ENCODE data around the gene PRAC1.

The PRAC1 gene

GRCh38 chr17:48722201-48722907 lies at the start of gene PRAC1:
Gene PRAC1, minus strand, starts transcription at chr17:48722518. Its CDS starts 126 bp downstream, at chr17:48722392.
- no peak for DNase-seq (ENCODE audit: low spot score)

GRCh38 chr17:48770954-48771353 lies 48.6 kb upstream of the PRAC1 start:
- no peak for DNase-seq (ENCODE audit: low spot score)

- DNase-seq (ENCODE audit: low spot score): no peak
Measured at GRCh38 chr17:48769009-48769675, 46.8 kb upstream of the PRAC1 start.

- no peak for DNase-seq (ENCODE audit: low spot score)
Measured at GRCh38 chr17:48767263-48767774, 45.0 kb upstream of the PRAC1 start.

- no peak for DNase-seq (ENCODE audit: low spot score)
Measured at GRCh38 chr17:48761114-48761513, 38.8 kb upstream of the PRAC1 start.

GRCh38 chr17:48760411-48760810 lies 38.1 kb upstream of the PRAC1 start:
- DNase-seq (ENCODE audit: low spot score): no peak

- DNase-seq (ENCODE audit: low spot score): no peak
Measured at GRCh38 chr17:48759288-48759687, 37.0 kb upstream of the PRAC1 start.

- DNase-seq (ENCODE audit: low spot score): no peak
Measured at GRCh38 chr17:48757524-48757961, 35.2 kb upstream of the PRAC1 start.

- DNase-seq (ENCODE audit: low spot score): no peak
Measured at GRCh38 chr17:48756830-48757251, 34.5 kb upstream of the PRAC1 start.

GRCh38 chr17:48755356-48755755 lies 33.0 kb upstream of the PRAC1 start:
- DNase-seq (ENCODE audit: low spot score): no peak

- DNase-seq (ENCODE audit: low spot score): no peak
Measured at GRCh38 chr17:48754500-48755261, 32.4 kb upstream of the PRAC1 start.

GRCh38 chr17:48753794-48754499 lies 31.6 kb upstream of the PRAC1 start:
- no peak for DNase-seq (ENCODE audit: low spot score)

GRCh38 chr17:48752399-48753288 lies 30.3 kb upstream of the PRAC1 start:
- no peak for DNase-seq (ENCODE audit: low spot score)

GRCh38 chr17:48751733-48752398 lies 29.5 kb upstream of the PRAC1 start:
- DNase-seq (ENCODE audit: low spot score): no peak

- DNase-seq (ENCODE audit: low spot score): no peak
Measured at GRCh38 chr17:48751172-48751571, 28.9 kb upstream of the PRAC1 start.

- no peak for DNase-seq (ENCODE audit: low spot score)
Measured at GRCh38 chr17:48749621-48750553, 27.6 kb upstream of the PRAC1 start.

GRCh38 chr17:48748718-48749566 lies 26.6 kb upstream of the PRAC1 start:
- no peak for DNase-seq (ENCODE audit: low spot score)
